NCI-H1417 (cell line): ENCODE measurements around the gene CRYGN.

Source experiments
- DNase-seq, 3 experiments: peaks; one replicate each; lab custom pipeline; 2025; lab: John Stamatoyannopoulos, UW

The CRYGN gene

GRCh38 chr7:151438864-151439601 is 908 bp downstream of the CRYGN start:
- no peak for DNase-seq

- DNase-seq, result no peak
Measured at GRCh38 chr7:151437866-151438516, 1.9 kb downstream of the CRYGN start.

- DNase-seq, result no peak
Measured at GRCh38 chr7:151437159-151437553, 2.8 kb downstream of the CRYGN start.

- DNase-seq, result no peak
Measured at GRCh38 chr7:151436446-151437158, 3.3 kb downstream of the CRYGN start.

GRCh38 chr7:151435971-151436370 is 4.0 kb downstream of the CRYGN start:
- DNase-seq, result no peak

- DNase-seq, result no peak
Measured at GRCh38 chr7:151435103-151435916, 4.6 kb downstream of the CRYGN start.

GRCh38 chr7:151434549-151434948 is 5.4 kb downstream of the CRYGN start:
- DNase-seq, result no peak

- DNase-seq, result no peak
Measured at GRCh38 chr7:151433721-151434400, 6.1 kb downstream of the CRYGN start.

- DNase-seq, result no peak
Measured at GRCh38 chr7:151432658-151433521, 7.1 kb downstream of the CRYGN start.

- DNase-seq, result no peak
Measured at GRCh38 chr7:151431768-151432311, 8.1 kb downstream of the CRYGN start.

- no peak for DNase-seq
Measured at GRCh38 chr7:151431281-151431767, 8.6 kb downstream of the CRYGN start.

- DNase-seq, result no peak
Measured at GRCh38 chr7:151430391-151431205, 9.3 kb downstream of the CRYGN start.

- DNase-seq, result peak; percentile 43 to 79 (median 74)
Measured at GRCh38 chr7:151429560-151430331, 10.2 kb downstream of the CRYGN start.

GRCh38 chr7:151429237-151429559 is 10.7 kb downstream of the CRYGN start:
- no peak for DNase-seq

GRCh38 chr7:151428378-151429236 is 11.3 kb downstream of the CRYGN start:
- peak in 1 of 3 experiments; percentile 37 for DNase-seq

- DNase-seq, result peak; percentile 19 to 72 (median 60)
Measured at GRCh38 chr7:151427705-151428377, 12.1 kb downstream of the CRYGN start.
